WTC11 (cell line): ENCODE results near the gene TUBD1.

Experiments
- CTCF ChIP-seq: fragments of 200-600 bp; IDR thresholded peaks from 2 replicates; pipeline ENCODE4 v1.8.0; 2022; ENCODE audit warnings: antibody characterized with exemption
- EMX1 ChIP-seq: fragments of 250-450 bp; sonication (Bioruptor Pico); IDR thresholded peaks from 2 replicates; pipeline ENCODE4 v1.8.0; 2021; ENCODE audit warnings: mild to moderate bottlenecking
- MAX ChIP-seq: sonication (generic); formaldehyde crosslinking; IDR thresholded peaks from 2 replicates; pipeline ENCODE4 v1.8.0; 2022; ENCODE audit warnings: mild to moderate bottlenecking, missing genetic modification reagents
- NFYB ChIP-seq: sonication (generic); formaldehyde crosslinking; conservative IDR thresholded peaks from 2 replicates; pipeline ENCODE4 v1.8.0; 2022; ENCODE audit warnings: low read depth, missing genetic modification reagents
- SMAD3 ChIP-seq: sonication (generic); formaldehyde crosslinking; IDR thresholded peaks from 2 replicates; pipeline ENCODE4 v1.8.0; 2022; ENCODE audit warnings: missing genetic modification reagents, mild to moderate bottlenecking, borderline replicate concordance
- STAT6 ChIP-seq: sonication (generic); formaldehyde crosslinking; conservative IDR thresholded peaks from 2 replicates; pipeline ENCODE4 v1.8.1; 2023; ENCODE audit warnings: mild to moderate bottlenecking, low read depth, missing genetic modification reagents, moderate library complexity
- TF ChIP-seq, protein P1 (sequence below): sonication (generic); formaldehyde crosslinking; IDR thresholded peaks from 2 replicates; pipeline ENCODE4 v1.8.1; 2022; ENCODE audit warnings: mild to moderate bottlenecking, missing genetic modification reagents, moderate library complexity, borderline replicate concordance
- TF ChIP-seq, protein P2 (sequence below): sonication (generic); formaldehyde crosslinking; IDR thresholded peaks from 2 replicates; pipeline ENCODE4 v1.8.0; 2022; ENCODE audit warnings: mild to moderate bottlenecking, missing genetic modification reagents

- TF ChIP-seq, protein P1, sequence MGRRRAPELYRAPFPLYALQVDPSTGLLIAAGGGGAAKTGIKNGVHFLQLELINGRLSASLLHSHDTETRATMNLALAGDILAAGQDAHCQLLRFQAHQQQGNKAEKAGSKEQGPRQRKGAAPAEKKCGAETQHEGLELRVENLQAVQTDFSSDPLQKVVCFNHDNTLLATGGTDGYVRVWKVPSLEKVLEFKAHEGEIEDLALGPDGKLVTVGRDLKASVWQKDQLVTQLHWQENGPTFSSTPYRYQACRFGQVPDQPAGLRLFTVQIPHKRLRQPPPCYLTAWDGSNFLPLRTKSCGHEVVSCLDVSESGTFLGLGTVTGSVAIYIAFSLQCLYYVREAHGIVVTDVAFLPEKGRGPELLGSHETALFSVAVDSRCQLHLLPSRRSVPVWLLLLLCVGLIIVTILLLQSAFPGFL (CRISPR knock-in tag) = no peak
- TF ChIP-seq CTCF = no peak
- TF ChIP-seq STAT6 (CRISPR knock-in tag) = no peak
- TF ChIP-seq NFYB (CRISPR knock-in tag) = no peak
- TF ChIP-seq MAX (CRISPR knock-in tag) = no peak
- TF ChIP-seq EMX1 (CRISPR knock-in tag) = no peak
- TF ChIP-seq, protein P2, sequence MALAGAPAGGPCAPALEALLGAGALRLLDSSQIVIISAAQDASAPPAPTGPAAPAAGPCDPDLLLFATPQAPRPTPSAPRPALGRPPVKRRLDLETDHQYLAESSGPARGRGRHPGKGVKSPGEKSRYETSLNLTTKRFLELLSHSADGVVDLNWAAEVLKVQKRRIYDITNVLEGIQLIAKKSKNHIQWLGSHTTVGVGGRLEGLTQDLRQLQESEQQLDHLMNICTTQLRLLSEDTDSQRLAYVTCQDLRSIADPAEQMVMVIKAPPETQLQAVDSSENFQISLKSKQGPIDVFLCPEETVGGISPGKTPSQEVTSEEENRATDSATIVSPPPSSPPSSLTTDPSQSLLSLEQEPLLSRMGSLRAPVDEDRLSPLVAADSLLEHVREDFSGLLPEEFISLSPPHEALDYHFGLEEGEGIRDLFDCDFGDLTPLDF (CRISPR knock-in tag) = no peak
- no peak for TF ChIP-seq SMAD3 (CRISPR knock-in tag)
These were observed 6.4 kb upstream of the TUBD1 start for GRCh38 chr17:59899099-59899498.
